Measurements from ENCODE around the gene PFAS.
A peak's percentile ranks its signal among the peaks of the same experiment; 100 is the strongest.
"Not testable (repeated sequence)": the region's sequence is repeated elsewhere in the genome, so short reads cannot be mapped to it uniquely, and the experiment has no call there.

Gene PFAS

DNA sequence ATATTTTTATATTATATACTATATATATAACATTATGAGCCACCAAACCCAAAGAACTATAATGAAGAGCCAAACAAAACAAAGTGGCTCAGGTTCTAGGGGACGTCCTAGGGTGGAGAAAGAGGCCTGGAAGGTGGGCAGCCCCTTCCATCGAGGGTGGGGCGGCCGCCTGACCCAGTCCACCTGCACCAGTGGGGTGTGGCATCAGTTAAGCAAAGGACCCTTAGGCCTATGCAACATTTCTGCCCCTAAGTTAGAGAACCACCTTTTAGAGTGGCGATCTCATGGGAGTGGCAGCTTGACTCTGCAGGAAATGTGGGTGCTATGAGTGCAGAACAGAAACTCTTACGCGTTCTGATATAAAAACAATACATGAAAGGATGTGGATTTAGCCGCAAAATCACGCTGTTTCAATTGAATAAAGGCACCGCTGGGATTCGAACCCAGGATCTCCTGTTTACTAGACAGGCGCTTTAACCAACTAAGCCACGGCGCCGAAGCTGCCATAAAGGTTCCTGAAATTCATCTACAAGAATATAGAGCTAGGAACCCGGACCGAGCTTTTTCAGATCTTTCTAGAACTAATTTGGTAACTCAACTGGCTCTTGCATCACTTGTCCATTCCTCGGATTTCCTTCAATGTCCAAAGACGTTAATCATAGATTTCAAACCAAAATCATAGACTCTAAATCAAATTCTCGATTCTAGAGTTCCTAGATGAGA, 23.1 kb upstream of the PFAS start:
- DNase-seq (ENCODE audit: low read depth), result peak; percentile 37

DNA sequence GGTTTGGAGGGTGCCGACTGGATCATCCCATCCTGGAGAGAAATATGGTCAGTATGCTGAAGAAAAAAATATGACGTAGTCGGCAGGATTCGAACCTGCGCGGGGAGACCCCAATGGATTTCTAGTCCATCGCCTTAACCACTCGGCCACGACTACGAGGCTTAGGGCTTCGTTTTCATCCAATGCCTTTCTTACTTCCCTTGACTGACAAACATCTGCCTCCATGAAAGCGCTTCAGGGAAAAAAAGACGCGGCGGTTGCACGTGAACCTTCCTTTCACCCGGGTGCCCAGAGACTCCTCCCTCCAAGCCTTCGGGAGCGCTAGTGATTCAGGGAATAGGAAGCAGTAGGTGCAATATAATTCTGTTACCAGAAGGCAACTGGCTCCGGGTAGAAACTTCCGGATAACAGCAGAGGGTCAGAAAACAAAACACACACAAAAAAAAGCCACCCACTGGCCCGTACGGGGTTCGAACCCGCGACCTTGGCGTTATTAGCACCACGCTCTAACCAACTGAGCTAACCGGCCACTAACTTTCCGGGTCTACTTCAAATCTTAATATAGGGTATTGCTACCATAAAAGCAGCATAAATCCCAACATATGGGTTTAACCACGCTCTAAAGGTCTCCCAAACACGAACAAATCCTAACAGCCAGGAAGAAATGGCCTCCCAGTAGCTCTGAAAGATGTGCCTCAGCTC, 22.4 kb upstream of the PFAS start:
- no peak for DNase-seq (ENCODE audit: low read depth)

DNA sequence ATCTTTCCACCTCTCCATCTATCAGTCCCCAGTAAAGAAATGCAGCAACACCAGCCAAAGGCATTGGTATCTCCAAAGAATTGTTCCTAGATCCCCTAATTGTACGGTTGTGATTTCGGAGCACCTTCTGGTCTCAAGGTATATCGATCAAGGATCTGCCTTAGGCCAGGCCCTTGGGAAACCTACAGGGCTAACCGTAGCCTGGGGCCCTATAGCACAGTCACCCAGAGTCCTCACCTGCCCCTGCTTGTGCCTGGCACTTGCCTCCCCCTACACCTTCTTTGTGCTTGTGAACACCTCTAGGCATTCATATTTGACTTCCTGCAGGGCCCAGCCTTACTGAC, 21.9 kb upstream of the PFAS start:
- DNase-seq (ENCODE audit: low read depth), result no peak

DNA sequence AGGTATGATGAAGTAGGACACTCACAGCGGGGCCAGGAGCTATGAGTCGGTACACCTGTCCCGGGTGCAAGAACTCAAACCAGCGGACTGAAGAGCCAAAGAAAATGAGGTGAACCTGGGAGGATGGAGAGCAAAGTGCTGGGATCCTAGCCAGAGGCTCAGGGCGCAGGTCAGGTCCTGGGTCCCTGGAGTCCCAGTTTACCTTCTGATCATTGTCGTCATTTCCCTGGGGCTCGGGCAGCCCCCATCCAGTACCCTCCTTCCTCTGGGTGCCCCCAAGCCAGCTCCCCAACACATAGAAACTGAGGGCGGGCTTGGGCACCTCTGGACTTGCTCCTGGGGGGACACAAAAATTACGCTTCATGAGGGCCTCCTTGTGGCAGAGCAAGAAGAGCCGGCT, 17.4 kb upstream of the PFAS start:
- no peak for DNase-seq (ENCODE audit: low read depth)

GRCh38 chr17:8234361-8235270, 14.5 kb upstream of the PFAS start:
- no peak for DNase-seq (ENCODE audit: low read depth)

GRCh38 chr17:8235676-8236075, 13.4 kb upstream of the PFAS start:
- DNase-seq (ENCODE audit: low read depth), result no peak

- no peak for DNase-seq (ENCODE audit: low read depth)
Measured at GRCh38 chr17:8237175-8237574, 11.9 kb upstream of the PFAS start.

DNA sequence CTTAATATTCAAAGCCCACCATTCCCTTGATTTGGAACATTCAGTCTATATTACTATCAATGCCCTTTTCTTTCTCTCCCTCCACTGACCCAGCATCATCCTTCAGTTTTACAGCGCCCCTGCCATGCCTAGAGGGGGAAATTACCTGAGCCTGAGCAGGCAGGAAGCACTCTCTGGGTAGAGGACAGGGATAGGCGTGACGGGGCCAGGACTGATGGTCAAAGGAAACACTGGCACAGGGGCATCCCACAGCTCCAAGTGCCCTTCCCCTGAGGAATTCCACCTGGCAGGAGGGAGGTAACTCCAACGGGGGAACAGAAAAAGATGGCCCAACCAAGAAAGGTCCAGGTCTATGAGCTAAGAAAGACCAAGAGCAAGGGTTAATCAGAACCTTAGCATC, 11.2 kb upstream of the PFAS start:
- DNase-seq (ENCODE audit: low read depth), result no peak

DNA sequence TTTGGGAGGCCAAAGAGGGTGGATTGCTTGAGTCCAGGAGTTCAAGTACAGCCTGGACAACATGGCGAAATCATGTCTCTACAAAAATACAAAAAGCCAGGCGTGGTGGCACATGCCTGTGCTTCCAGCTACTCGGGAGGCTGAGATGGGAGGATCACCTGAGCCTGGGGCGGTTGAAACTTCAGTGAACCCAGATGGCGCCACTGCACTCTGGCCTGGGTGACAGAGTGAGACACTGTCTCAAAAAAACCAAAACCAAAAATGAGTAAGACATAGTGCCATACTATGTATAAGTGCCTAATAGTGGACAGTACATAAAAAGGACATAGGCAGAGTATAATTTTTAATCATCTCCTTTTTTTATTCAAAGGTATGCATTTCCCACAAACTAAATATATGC, 5.3 kb upstream of the PFAS start:
- no peak for DNase-seq (ENCODE audit: low read depth)

DNA sequence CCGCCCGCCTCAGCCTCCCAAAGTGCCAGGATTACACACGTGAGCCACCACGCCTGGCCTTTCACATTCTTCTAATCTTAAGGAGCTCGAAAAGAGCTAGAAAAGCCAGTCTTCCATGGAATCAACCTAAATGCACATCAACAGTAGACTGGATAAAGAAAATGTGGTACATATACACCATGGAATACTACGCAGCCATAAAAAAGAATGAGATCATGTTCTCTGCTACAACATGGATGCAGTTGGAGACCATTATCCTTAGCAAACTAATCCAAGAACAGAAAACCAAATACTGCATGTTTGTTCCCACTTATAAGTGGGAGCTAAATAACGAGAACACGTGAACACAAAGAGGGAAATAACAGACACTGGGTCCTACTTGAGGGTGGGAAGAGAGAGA, 4.3 kb upstream of the PFAS start:
- DNase-seq (ENCODE audit: low read depth), result no peak

DNA sequence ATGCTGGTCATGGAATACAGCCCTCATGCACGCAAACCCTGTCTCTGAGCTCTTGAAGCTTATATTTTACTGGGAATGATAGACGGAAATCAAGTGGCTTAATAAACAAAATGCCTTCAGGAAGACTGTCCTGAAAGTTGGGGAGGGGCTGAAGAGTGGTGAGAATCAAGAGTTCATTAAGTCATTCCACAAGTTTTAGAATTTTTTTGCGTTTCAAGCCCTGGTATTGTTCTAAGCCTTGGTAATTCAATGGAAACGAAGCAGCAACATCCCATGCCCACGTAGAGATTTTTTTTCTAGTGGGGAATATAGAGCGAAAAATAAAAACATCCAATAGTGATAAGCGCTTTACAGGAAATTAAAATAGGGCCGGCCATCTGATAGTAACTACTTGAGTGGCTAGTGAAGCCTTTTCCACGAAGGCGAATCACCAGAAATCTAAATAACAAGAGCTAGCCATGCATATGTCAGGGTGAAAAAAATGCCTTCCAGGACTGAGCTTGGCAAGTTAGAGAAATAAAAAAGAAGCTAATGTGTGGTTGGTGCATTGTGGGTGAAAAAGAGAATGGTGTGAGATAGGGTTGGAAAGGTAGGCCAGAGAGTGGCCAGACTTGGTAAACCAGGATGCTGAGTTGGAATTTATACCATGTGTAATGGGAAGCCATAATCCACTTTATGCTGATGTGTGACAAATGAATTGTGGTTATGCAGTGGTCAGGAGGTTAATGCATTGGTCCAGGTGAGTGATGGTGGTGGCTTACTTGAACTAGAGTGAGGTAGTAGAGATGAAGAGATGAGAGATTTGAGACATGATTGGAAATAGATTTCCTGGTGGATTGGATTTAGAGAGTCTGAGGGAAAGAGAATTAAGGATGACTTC, 772 bp downstream of the PFAS start:
- no peak for DNase-seq (ENCODE audit: low read depth)

- not testable (repeated sequence) for DNase-seq (ENCODE audit: low read depth)
Measured at GRCh38 chr17:8251411-8251810, 2.3 kb downstream of the PFAS start.

DNA sequence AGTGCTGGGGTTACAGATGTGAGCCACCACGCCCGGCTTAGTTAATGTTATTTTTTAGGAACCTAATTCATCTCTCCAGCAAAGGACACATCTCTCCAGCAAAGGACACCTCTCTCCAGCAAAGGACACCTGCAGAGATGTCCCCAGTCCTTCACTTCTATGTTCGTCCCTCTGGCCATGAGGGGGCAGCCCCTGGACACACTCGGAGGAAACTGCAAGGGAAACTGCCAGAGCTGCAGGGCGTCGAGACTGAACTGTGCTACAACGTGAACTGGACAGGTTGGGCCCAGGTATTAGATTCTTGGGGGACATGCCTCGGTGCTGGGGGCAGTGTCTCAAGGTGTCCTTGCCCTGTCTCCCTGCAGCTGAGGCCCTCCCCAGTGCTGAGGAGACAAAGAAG, 4.7 kb downstream of the PFAS start:
- no peak for DNase-seq (ENCODE audit: low read depth)

DNA sequence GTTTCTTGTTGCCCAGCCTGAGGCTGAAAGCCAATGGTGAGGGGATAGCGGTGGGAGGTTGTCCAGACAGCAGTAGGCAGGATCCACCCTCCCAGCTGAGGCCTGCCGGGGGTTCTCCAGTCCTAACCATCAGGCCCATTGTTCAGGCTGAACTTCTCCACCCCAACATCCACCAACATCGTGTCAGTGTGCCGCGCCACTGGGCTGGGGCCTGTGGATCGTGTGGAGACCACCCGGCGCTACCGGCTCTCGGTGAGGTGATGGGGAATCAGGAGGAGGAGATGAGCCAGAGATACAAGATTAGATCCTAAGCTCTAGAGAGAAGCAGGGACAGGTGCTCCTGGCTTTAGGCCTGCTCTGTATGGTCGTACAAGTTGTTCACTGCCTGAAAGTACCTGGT, 5.8 kb downstream of the PFAS start:
- no peak for DNase-seq (ENCODE audit: low read depth)

DNA sequence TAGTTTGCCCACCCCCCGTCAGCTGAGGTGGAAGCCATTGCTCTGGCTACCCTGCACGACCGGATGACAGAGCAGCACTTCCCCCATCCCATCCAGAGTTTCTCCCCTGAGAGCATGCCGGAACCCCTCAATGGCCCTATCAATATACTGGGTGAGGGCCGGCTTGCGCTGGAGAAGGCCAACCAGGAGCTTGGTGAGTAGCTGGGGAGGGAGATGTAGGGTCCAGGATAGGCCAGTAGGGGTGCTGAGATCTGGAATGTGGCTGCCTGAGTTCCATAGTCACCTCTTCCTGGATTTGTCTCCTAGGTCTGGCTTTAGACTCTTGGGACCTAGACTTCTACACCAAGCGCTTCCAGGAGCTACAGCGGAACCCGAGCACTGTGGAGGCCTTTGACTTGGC, 6.4 kb downstream of the PFAS start:
- DNase-seq (ENCODE audit: low read depth), result no peak

GRCh38 chr17:8256291-8256690, 7.2 kb downstream of the PFAS start:
- DNase-seq (ENCODE audit: low read depth), result no peak

DNA sequence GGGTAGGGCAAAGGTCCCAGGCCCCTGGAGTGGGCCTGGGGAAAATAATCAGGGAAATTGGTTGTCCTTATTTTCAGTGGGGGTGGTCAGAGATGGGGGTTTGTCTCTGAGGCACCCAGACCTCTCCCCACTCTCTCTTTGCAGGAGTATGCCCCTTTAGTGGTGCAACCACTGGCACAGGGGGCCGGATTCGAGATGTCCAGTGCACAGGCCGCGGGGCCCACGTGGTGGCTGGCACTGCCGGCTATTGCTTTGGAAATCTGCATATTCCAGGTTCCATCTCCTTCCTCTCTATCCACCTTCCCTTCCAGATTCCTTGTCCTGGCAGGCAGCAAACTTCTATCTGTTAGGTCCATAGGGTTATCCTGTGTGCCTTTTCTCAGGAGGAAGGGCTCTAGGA, 7.6 kb downstream of the PFAS start:
- DNase-seq (ENCODE audit: low read depth), result no peak

- DNase-seq (ENCODE audit: low read depth), result no peak
Measured at GRCh38 chr17:8257801-8258200, 8.7 kb downstream of the PFAS start.

GRCh38 chr17:8264320-8264719, 15.2 kb downstream of the PFAS start:
- no peak for DNase-seq (ENCODE audit: low read depth)

- no peak for DNase-seq (ENCODE audit: low read depth)
Measured at GRCh38 chr17:8264836-8265542, 15.9 kb downstream of the PFAS start.
